ENCODE data around the gene TNS1. TPM values are rescaled to one million over a fixed set of nuclear protein-coding genes. Genes with fewer than 3 reads are reported as not detected.
A peak's percentile ranks its signal among the peaks of the same experiment; 100 is the strongest.

Gene TNS1
- total and polyA plus RNA-seq, 7 donors, result 73.4 to 742 (median 276) TPM

- Histone ChIP-seq H3K27ac (peak overlapping the region; percentile 64), H3K36me3 (ENCODE audit: insufficient read depth in 1 of 2, low read depth in 1 of 2) (no peaks in the 10 kb centered on the region), H3K27me3 (ENCODE audit: insufficient read depth in 3 of 3, low read length in 2 of 3) (no peaks in the 10 kb centered on the region), H3K4me1 (peaks cover 25% of the 10 kb centered on the region), H3K4me3 (no peak overlapping the region), H3K9me3 (no peaks in the 10 kb centered on the region)
- DNase-seq, result no peak
- TF ChIP-seq, protein P1, sequence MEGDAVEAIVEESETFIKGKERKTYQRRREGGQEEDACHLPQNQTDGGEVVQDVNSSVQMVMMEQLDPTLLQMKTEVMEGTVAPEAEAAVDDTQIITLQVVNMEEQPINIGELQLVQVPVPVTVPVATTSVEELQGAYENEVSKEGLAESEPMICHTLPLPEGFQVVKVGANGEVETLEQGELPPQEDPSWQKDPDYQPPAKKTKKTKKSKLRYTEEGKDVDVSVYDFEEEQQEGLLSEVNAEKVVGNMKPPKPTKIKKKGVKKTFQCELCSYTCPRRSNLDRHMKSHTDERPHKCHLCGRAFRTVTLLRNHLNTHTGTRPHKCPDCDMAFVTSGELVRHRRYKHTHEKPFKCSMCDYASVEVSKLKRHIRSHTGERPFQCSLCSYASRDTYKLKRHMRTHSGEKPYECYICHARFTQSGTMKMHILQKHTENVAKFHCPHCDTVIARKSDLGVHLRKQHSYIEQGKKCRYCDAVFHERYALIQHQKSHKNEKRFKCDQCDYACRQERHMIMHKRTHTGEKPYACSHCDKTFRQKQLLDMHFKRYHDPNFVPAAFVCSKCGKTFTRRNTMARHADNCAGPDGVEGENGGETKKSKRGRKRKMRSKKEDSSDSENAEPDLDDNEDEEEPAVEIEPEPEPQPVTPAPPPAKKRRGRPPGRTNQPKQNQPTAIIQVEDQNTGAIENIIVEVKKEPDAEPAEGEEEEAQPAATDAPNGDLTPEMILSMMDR (IDR thresholded peaks at IDR 0.05), result no peak
- intact Hi-C loops (cut with DNase I), result no loop called here
- no peak for ATAC-seq
- 84 to 94% (median 88%) methylated on average over 11 of the region's 11 CpGs for WGBS, 3 donors
These were observed 29.6 kb downstream of the TNS1 start for GRCh38 chr2:217973008-217973787.

GRCh38 chr2:217972490-217972889 is 30.3 kb downstream of the TNS1 start:
- ATAC-seq, result peak; percentile 71 to 87 (median 82)
- intact Hi-C loops (cut with DNase I), result no loop called here
- TF ChIP-seq, protein P1 (IDR thresholded peaks at IDR 0.05), result no peak
- 29 to 69% (median 69%) methylated on average over 1 of the region's 1 CpG for WGBS, 3 donors
- peak in 1 of 2 donors; percentile 72 for DNase-seq
- Histone ChIP-seq H3K27me3 (ENCODE audit: insufficient read depth in 3 of 3, low read length in 2 of 3) (no peaks in the 10 kb centered on the region), H3K36me3 (ENCODE audit: insufficient read depth in 1 of 2, low read depth in 1 of 2) (no peaks in the 10 kb centered on the region), H3K4me1 (peaks cover 25% of the 10 kb centered on the region), H3K27ac (peak overlapping the region; percentile 64), H3K9me3 (no peaks in the 10 kb centered on the region), H3K4me3 (no peak overlapping the region)

DNA sequence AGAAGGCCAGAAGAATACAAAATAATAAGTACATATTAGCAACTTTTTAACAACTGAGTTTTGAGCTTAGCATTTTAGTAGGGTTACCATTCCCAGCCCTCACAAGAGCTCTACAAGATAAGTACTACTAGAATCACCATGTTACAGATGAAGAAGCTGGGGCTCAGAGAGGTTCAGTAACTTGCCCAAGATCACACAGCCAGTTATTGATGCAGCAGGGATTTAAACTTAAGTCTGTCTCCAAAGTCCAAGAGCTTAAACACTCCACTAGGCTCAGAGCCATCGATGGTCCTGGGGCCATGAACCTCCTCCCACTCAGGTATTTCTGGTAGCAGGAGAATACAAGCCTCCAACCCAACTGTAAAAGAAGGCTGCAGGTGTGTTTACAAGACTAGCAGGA is 30.8 kb downstream of the TNS1 start:
- DNase-seq, result no peak
- Histone ChIP-seq H3K27ac (peak overlapping the region; percentile 64), H3K27me3 (ENCODE audit: insufficient read depth in 3 of 3, low read length in 2 of 3) (no peaks in the 10 kb centered on the region), H3K4me3 (no peak overlapping the region), H3K9me3 (no peaks in the 10 kb centered on the region), H3K36me3 (ENCODE audit: insufficient read depth in 1 of 2, low read depth in 1 of 2) (no peaks in the 10 kb centered on the region), H3K4me1 (peaks cover 25% of the 10 kb centered on the region)
- intact Hi-C loops (cut with DNase I), result no loop called here
- ATAC-seq, result no peak
- WGBS, 3 donors, result 59 to 74% (median 70%) methylated on average over 1 of the region's 1 CpG
- TF ChIP-seq, protein P1 (IDR thresholded peaks at IDR 0.05), result no peak

DNA sequence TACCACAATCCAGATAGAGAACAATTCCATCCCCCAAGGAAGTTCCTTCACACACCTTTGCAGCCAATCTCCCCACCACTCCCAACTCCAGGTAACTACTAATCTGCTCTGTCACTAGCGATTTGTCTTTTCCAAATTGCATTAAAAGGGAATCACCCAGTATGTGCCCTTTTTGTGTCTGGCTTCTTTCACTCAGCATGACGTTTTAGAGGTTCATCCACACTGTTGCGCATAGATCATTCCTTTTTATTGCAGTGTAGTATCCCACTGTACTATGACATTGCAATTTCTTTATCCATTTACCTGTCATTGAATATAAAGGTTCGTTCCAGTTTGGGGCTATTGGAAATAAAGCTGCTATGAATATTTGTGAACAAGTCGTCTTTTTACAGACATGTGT is 31.6 kb downstream of the TNS1 start:
- no peak for DNase-seq
- 90 to 93% (median 92%) methylated on average over 5 of the region's 5 CpGs for WGBS, 3 donors
- peaks cover 25% of the 10 kb centered on the region for H3K4me1 ChIP-seq

More for the DNA sequence above, 31.6 kb downstream of the TNS1 start:
- intact Hi-C loops (cut with DNase I), result no loop called here
- no peak overlapping the region for H3K4me3 ChIP-seq
- no peaks in the 10 kb centered on the region for H3K9me3 ChIP-seq
- ATAC-seq, result no peak
- TF ChIP-seq, protein P1 (IDR thresholded peaks at IDR 0.05), result no peak
- no peaks in the 10 kb centered on the region for H3K27me3 ChIP-seq (ENCODE audit: insufficient read depth in 3 of 3, low read length in 2 of 3)
- no peaks in the 10 kb centered on the region for H3K36me3 ChIP-seq (ENCODE audit: insufficient read depth in 1 of 2, low read depth in 1 of 2)
- H3K27ac ChIP-seq, result no peak overlapping the region
